ENCODE results near the gene ARPC3. TPM values are rescaled to one million over a fixed set of nuclear protein-coding genes. Genes with fewer than 3 reads are reported as not detected.

ARPC3 gene
- total and polyA plus RNA-seq, 2 of the 4 experiments (the other 2 are of a cell fraction) = 192 to 204 TPM

DNA sequence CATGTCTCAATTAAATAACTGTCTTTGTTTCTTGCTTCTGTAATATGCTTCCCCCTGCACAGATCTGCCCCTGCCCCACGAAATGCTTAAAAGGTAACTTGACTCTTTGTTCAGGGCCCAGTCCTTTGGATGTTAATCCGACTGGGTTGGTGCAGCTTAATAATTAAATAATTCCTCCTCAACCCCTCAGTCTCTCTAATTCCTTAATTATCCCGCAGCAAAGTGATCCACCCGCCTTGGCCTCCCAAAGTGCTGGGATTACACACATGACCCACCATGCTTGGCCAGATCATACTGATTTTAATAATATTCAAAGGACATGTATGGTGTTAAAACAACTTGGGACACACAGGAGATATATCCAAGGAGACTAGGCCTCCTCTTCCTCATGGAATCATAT is 28.4 kb downstream of the ARPC3 start:
- ChIA-PET CTCF (no interaction called here), POLR2A (ENCODE audit: unreplicated experiment) (no interaction called here)
- Histone ChIP-seq H3K14ac (replicated peaks; ENCODE audit: low read depth, low read length) (no peak overlapping the region), H2BK20ac (ENCODE audit: low read depth, low read length) (no peak overlapping the region), H3K9me1 (ENCODE audit: insufficient read depth, low read length) (no peaks in the 10 kb centered on the region), H3K9ac (ENCODE audit: low read depth, low read length) (no peak overlapping the region), H2AK5ac (ENCODE audit: low read depth, low read length) (no peak overlapping the region), H3K56ac (ENCODE audit: extremely low read depth, insufficient read depth, low read length) (no peak overlapping the region), H3K4ac (ENCODE audit: low read depth, low read length) (no peak overlapping the region), H3K4me1 (ENCODE audit: control insufficient read depth, insufficient read depth, low read length) (0 out of 2 replicates have a peak, but pooled peaks cover 2% of the 10 kb centered on the region), H4K91ac (ENCODE audit: insufficient read depth, low read depth, low read length) (no peak overlapping the region), H2AK9ac (replicated peaks; ENCODE audit: low read depth, low read length, poor library complexity) (no peak overlapping the region), H3K4me3 (ENCODE audit: insufficient read depth, low read depth, low read length) (no peak overlapping the region), H3K23ac (ENCODE audit: low read depth, low read length) (no peak overlapping the region), H4K20me1 (ENCODE audit: insufficient read depth, low read length) (no peaks in the 10 kb centered on the region), H3K4me2 (ENCODE audit: low read depth, low read length) (no peak overlapping the region), H2AFZ (replicated peaks; ENCODE audit: low read length, poor library complexity) (no peak overlapping the region), H4K8ac (ENCODE audit: low read depth in 2 of 2, low read length in 2 of 2) (no peak overlapping the region), H3K79me1 (ENCODE audit: low read depth in 1 of 2, low read length in 2 of 2) (no peaks in the 10 kb centered on the region), H2BK120ac (ENCODE audit: low read depth, low read length) (no peak overlapping the region), H2BK15ac (ENCODE audit: low read depth, low read length) (no peak overlapping the region), H3K9me3 (ENCODE audit: control insufficient read depth, insufficient read depth, low read length) (no peaks in the 10 kb centered on the region), H3K18ac (ENCODE audit: low read depth, low read length) (no peak overlapping the region), H2BK5ac (ENCODE audit: low read depth, low read length, poor library complexity, severe bottlenecking) (no peak overlapping the region), H4K5ac (ENCODE audit: low read depth, low read length) (no peak overlapping the region), H3K36me3 (ENCODE audit: control insufficient read depth, insufficient read depth, low read length) (no peaks in the 10 kb centered on the region), H3K27ac (ENCODE audit: insufficient read depth, low read length) (no peak overlapping the region), H3K27me3 (ENCODE audit: control insufficient read depth, insufficient read depth, low read length) (no peaks in the 10 kb centered on the region)
- DNase-seq (no peak), ATAC-seq (ENCODE audit: low read depth) (no peak)
- 67% methylated on average over 2 of the region's 4 CpGs; no CpG with 5 or more reads in 1 of the 2 experiments for WGBS, 2 experiments (ENCODE audit: extremely low coverage in 2 of 2, insufficient read length in 1 of 2)
- TF ChIP-seq RAD21 (IDR thresholded peaks at IDR 0.05; ENCODE audit: low read length) = no peak
- dilution Hi-C loops (cut with HindIII; ENCODE audit: low sequenced_read_pairs, unreplicated experiment) = no loop called here
- intact Hi-C loops (cut with micrococcal nuclease) = no loop called here
- in situ Hi-C loops (cut with MboI; ENCODE audit: low sequenced_read_pairs) = loop anchor here (5.0 kb wide), 1 partner anchor 329 kb away; no protein-coding TSS in a partner anchor
- BruUV-seq (replicated peaks) = no TSS peak

Data from IMR-90 (cell line).